Stimulated activated effector memory CD8-positive, alpha-beta T cell treated with anti-CD3 and anti-CD28 coated beads, Interleukin-12 subunit alpha, Interleukin-12 subunit beta, amount 100 ng/mL, for 72 hours (primary cell): ENCODE measurements around the gene NR2F6.

ENCODE experiments used
- ATAC-seq: fragments of 150-1000 bp; cut with Tn5 transposase; 2 replicates; pipeline ENCODE4 v1.10.0; 2021
- DNase-seq, 2 donors: peaks; one replicate each; pipeline ENCODE4 v3.0.0; 2021 to 2022; ENCODE audit warnings: low spot score in 2 of 2
- H3K27ac Mint-ChIP-seq: one replicate; pipeline ENCODE4 v1.8.0; 2022; ENCODE audit warnings: mild to moderate bottlenecking, mixed read lengths
- H3K36me3 Mint-ChIP-seq: one replicate; pipeline ENCODE4 v1.8.0; 2022; ENCODE audit warnings: mild to moderate bottlenecking, mixed read lengths
- H3K4me1 Mint-ChIP-seq: one replicate; pipeline ENCODE4 v1.8.0; 2022; ENCODE audit warnings: mixed read lengths
- H3K4me3 Mint-ChIP-seq: one replicate; pipeline ENCODE4 v1.8.0; 2022; ENCODE audit warnings: mild to moderate bottlenecking, mixed read lengths
- H3K9me3 Mint-ChIP-seq: one replicate; pipeline ENCODE4 v1.8.0; 2022; ENCODE audit warnings: mixed read lengths

Gene NR2F6

DNA sequence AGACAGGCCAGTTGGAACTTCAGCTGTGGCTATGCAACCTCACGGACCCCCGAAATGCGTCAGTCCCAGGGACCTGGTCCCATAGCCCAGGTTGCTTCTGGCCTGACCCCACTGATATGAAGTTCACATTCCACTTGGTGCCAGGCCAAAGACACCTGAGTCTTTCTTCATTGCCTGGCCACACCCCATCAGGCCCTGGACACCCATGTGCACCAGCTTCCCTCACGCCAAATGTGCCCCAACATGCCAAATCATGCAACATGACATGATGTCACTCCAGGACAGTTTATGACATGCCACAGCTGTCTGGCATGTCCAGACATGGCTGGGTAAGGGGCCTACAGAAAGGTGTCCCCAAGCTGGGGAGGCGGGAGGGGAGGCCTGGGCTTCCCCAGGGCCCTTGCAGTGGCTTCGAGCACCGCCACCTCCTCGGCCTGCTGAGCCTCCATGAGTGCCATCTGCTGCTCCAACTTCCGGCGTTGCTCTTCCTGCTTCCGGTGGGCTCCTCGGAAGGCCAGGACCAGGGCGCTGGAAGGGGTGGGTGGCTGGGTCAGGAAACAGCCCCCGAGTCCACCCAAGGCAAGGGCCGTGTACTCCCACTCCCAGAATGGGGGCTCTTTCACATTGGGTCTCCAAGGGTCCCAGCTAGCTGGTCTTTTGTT lies 4.3 kb upstream of the NR2F6 start:
- peaks cover 6% of the 10 kb centered on the region for H3K36me3 Mint-ChIP-seq
- no peaks in the 10 kb centered on the region for H3K9me3 Mint-ChIP-seq
- no peak overlapping the region for H3K4me3 Mint-ChIP-seq
- no peak for ATAC-seq
- H3K4me1 Mint-ChIP-seq = peaks cover 15% of the 10 kb centered on the region
- DNase-seq = no peak
- no peak overlapping the region for H3K27ac Mint-ChIP-seq

DNA sequence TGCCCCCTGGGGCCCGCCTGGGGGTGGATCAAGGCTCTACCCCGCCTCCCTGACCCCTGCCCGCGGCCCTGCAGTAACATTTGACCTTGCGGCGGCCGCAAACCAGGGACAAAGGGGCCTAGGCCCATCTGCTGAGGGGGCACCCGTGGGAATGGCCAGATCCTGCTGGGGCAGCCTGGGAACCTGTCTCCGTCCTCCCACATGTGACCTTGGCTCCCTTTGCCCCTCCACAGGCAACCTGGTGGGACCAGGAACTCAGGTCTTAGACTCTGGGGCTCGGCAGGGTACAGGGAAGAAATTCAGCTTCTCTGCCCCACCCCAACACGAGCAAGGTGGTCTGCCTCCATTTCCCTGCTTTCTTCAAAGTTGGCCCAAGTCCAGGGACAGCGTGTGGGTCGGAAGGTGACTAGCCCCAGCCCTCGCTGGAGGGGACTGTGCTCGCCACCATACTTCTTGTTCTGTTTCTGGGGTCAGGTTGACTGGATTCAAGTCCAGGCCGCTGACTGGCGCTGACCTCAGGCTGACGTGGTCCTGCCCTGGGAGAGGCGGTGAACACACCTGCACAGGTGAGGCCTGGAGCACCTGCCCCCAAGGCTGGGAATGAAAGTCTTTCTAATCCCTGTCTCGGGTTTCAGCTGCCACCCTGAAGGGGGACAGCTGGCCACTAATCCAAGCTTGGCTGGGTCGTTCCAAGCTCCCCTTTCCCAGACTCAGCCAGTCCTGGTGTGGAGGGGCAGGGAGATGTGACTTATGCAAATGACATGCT lies 2.5 kb upstream of the NR2F6 start:
- peaks cover 6% of the 10 kb centered on the region for H3K36me3 Mint-ChIP-seq
- ATAC-seq = no peak
- H3K4me3 Mint-ChIP-seq = no peak overlapping the region

DNA sequence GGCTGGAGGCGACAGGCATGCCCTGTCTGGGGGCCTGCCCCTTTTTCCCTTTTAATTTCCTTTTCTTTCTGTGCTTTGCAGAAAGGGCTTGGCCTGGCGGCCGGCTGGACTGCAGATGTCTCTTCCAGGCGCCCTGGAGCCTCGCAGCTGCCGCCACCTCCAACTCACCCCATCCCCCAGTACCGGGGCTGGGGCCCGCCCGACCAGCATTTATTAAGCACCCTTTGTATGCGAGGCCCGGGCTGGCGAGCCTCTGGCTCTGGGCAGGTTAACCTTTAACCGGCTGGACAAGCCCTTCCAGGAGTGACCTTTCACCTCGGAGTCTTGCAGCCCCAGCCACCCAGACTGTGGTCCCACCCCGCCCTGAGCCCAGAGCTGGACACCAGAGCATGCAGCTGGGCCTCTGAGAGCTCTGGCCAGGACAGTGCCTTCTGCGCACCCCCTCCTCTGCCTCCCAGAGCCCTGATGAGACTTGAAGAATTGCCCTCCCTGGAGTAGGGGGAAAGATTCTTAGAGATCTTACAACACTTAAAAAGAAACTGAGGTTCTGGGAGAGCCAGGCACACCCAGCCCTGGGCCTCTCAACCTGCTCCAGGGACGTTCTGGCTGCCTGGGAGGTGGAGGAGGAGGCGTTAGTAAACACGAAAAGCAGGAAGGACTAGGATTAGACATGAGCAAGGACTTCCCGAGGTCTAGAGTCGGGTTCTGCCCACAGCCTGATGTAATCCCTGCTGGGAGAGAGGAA lies 1.1 kb upstream of the NR2F6 start:
- peaks cover 22% of the 10 kb centered on the region for H3K4me1 Mint-ChIP-seq
- ATAC-seq = no peak

More for the DNA sequence above, 2.5 kb upstream of the NR2F6 start:
- Mint-ChIP-seq H3K4me1 (peaks cover 16% of the 10 kb centered on the region), H3K9me3 (no peaks in the 10 kb centered on the region), H3K27ac (no peak overlapping the region)
- no peak for DNase-seq

DNA sequence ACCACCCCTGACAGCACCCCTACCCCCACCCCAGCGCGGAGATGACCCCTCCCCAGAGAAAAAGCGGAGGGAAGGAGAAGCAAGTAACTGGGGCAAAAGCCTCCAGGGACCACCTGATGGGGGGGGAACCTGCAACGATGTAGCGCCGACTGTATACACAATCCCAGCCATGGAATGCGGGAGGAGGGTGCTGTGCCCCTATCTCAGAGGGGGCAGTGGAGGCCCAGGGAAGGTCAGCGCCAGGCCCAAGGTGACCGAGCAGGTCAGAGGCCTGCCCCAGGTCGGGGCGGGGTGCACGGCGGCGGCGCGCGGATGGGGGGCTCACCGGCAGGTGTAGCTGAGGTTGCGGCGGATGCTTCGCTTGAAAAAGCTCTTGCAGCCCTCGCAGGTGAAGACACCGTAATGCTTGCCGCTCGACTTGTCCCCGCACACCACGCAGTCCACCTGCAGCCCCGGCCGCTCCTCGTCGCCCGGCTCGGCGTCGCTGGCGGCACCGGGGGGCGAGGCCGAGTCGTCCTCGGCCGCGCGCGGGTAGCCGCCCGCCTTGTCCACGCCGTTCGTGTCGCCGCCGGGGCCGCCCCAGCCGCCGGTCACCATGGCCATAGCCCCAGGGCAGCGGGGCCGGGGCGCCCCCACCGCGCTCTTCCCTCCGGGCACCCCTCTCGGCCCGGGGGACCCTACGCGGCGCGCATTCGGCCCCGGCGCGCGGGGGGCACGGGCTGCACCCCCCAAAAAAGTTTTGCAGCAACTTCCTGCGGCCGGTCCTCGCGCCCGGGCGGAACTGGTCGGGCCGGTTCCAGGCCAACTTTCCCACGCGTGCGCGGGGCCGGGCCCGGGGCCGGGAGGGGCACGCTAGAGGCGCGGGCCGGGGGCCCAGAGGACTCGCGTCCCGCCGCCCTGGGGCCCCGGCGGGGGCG lies 843 bp downstream of the NR2F6 start:
- ATAC-seq = peak; percentile 3
- H3K27ac Mint-ChIP-seq = no peak overlapping the region

More for the DNA sequence above, 1.1 kb upstream of the NR2F6 start:
- no peak for DNase-seq
- Mint-ChIP-seq H3K36me3 (peaks cover 6% of the 10 kb centered on the region), H3K27ac (peak overlapping the region; percentile 74), H3K9me3 (no peaks in the 10 kb centered on the region), H3K4me3 (peak overlapping the region; percentile 79)

DNA sequence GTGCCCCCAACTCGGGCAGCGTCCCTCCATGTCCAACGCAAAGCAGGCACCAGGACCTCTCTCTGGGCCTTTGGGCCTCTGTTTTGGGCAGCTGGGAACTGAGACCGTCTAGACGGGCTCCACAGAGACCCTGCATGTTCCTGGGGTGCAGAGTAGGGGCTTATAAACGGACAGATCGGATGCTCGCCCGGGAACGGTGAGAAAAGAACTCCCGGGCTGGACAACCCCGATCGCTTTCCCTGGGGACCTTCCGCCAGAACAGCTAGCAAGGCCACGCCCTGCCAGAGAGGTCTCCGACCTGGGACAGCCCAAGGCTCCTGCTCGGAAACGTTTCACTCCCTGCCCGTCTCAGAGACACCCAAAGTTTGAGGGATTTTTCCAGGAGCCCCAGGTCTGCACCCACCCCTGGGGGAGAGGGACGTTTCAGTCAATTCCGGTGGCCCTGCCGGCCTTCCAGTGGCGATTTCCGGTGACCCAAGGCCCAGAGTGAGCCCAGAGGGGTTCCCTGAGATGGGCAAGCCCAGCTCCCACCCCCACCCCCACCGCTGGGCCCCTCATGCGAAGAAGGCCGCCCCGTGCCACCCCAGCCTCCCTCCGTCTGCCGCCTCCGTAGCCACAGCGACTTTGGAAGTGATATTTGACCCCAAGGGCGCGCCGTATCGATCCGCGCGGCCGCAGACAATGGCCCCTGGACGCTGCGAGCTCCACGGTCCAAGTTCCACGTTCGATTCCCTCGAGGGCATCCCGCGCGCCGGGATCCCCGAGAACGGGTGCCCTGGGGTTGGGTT lies 1.7 kb downstream of the NR2F6 start:
- DNase-seq = no peak
- peak overlapping the region; percentile 50 for H3K27ac Mint-ChIP-seq
- H3K4me1 Mint-ChIP-seq = peaks cover 22% of the 10 kb centered on the region
- H3K36me3 Mint-ChIP-seq = peaks cover 6% of the 10 kb centered on the region
- no peaks in the 10 kb centered on the region for H3K9me3 Mint-ChIP-seq
- no peak for ATAC-seq
- peak overlapping the region; percentile 62 for H3K4me3 Mint-ChIP-seq

More for the DNA sequence above, 843 bp downstream of the NR2F6 start:
- H3K9me3 Mint-ChIP-seq = no peaks in the 10 kb centered on the region
- DNase-seq = no peak
- H3K4me1 Mint-ChIP-seq = peaks cover 22% of the 10 kb centered on the region
- H3K4me3 Mint-ChIP-seq = peak overlapping the region; percentile 62
- H3K36me3 Mint-ChIP-seq = peaks cover 6% of the 10 kb centered on the region

- no peak for DNase-seq
- Mint-ChIP-seq H3K36me3 (peaks cover 6% of the 10 kb centered on the region), H3K9me3 (no peaks in the 10 kb centered on the region), H3K27ac (peak overlapping the region; percentile 50), H3K4me1 (peaks cover 22% of the 10 kb centered on the region), H3K4me3 (peak overlapping the region; percentile 62)
- no peak for ATAC-seq
Observed at GRCh38 chr19:17243211-17243829, 2.4 kb downstream of the NR2F6 start.

- Mint-ChIP-seq H3K9me3 (no peaks in the 10 kb centered on the region), H3K4me3 (no peak overlapping the region), H3K36me3 (peaks cover 6% of the 10 kb centered on the region), H3K4me1 (peaks cover 22% of the 10 kb centered on the region), H3K27ac (no peak overlapping the region)
- ATAC-seq (no peak), DNase-seq (no peak)
Observed at GRCh38 chr19:17242431-17243208, 3.1 kb downstream of the NR2F6 start.

- Mint-ChIP-seq H3K4me3 (no peak overlapping the region), H3K9me3 (no peaks in the 10 kb centered on the region), H3K4me1 (peaks cover 7% of the 10 kb centered on the region), H3K27ac (no peak overlapping the region), H3K36me3 (peaks cover 1% of the 10 kb centered on the region)
- no peak for DNase-seq
- no peak for ATAC-seq
Observed at GRCh38 chr19:17240826-17241399, 4.8 kb downstream of the NR2F6 start.

DNA sequence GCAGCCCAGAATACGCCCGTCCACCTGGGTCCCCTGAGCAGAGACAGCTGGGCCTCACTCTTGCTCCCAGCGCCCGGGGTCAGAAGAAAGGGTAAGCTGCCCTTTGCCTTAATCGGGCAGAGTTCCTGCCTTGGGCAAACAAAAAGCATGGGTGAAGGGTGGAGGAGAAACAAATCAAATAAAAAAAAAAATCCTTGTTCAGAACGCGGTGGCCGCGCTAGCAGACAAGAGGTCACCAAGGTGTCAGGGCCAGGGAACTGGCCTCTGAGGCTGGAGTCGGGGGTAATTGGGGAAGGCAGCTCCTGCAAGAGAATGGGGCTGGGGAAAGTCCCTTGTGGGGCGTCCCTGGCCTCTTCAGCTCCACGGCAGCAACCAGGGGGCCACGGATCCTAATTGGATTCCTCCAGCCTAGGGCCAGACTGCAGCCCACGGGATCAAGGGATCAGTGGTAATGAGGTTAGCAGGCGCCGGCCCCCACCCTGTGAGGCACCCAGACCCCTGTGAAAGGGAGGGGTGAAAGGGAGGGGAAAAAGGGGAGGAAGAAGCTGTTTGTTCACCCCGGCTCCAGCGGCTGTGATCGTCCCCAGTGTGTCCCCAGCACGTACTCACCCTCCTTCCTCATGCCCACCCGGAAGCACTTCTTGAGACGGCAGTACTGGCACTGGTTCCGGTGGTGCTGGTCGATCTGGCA lies 5.5 kb downstream of the NR2F6 start:
- no peak overlapping the region for H3K4me3 Mint-ChIP-seq
- H3K27ac Mint-ChIP-seq = no peak overlapping the region
- H3K9me3 Mint-ChIP-seq = no peaks in the 10 kb centered on the region
- H3K4me1 Mint-ChIP-seq = peaks cover 7% of the 10 kb centered on the region
- H3K36me3 Mint-ChIP-seq = no peaks in the 10 kb centered on the region
- DNase-seq (no peak), ATAC-seq (no peak)

DNA sequence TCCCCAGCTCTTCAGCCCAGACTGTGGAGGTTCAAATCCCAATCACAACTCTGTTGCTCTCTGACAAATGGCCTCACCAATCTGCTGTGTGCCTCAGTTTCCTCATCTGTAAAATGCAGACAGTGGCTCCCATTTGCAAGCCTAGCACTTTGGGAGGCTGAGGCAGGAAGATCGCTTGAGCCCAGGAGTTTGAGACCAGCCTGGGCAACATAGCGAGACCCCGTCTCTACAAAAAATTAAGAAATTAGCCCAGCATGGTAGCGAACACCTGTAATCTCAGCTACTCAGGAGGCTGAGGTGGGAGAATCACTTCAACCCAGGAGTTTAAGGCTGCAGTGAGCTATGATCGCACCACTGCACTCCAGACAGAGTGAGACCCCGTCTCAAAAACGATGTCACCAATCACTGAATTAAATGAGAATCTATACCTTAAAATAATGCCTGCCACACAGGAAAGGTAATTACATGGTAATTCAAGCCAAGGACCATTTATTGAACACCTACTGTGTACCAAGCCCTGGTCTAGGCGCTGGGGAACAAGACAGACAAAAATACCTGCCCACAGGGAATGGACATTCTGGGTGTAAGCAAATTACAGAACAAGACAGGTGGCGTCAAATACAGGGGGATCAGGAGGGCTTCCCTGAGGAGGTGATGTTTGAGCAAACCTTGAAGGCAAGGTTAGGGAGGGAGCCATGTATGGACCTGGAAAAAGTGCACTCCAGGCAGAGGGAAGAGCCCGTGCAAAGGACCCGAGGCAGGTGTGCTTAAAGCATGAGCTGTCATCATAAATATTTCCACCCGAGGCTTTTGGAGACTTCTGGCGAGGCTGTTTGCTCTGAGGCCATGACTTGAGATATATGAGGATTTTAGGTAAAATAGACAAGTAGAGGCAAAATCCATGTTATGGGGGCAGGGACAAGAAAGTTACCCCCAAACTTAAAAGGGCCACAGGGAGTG lies 7.7 kb downstream of the NR2F6 start:
- no peak for DNase-seq
- Mint-ChIP-seq H3K4me1 (peaks cover 20% of the 10 kb centered on the region), H3K9me3 (no peaks in the 10 kb centered on the region), H3K36me3 (no peaks in the 10 kb centered on the region), H3K27ac (no peak overlapping the region), H3K4me3 (peak overlapping the region; percentile 29)
- ATAC-seq = no peak

GRCh38 chr19:17236811-17237543 lies 8.7 kb downstream of the NR2F6 start:
- Mint-ChIP-seq H3K36me3 (peaks cover 8% of the 10 kb centered on the region), H3K27ac (no peak overlapping the region), H3K9me3 (no peaks in the 10 kb centered on the region), H3K4me1 (peaks cover 16% of the 10 kb centered on the region), H3K4me3 (peak overlapping the region; percentile 76)
- ATAC-seq = no peak
- DNase-seq = no peak
